Prostate gland (tissue), 2 donors: ENCODE data around the gene NAA50.

ENCODE experiments used
- CTCF ChIP-seq, 4 experiments: fragments of 200-600 bp in 2 of 4; fragments of 450-650 bp in 2 of 4; sonication (generic) in 2 of 4; IDR thresholded peaks; 1 replicate in 3 of 4; 2 replicates in 1 of 4; pipeline ENCODE4 v1.5.1; 2016 to 2019; ENCODE audit warnings: antibody characterized with exemption in 4 of 4, mild to moderate bottlenecking in 2 of 4, moderate library complexity in 2 of 4
- POLR2A ChIP-seq: fragments of 450-650 bp; IDR thresholded peaks from one replicate; pipeline ENCODE4 v1.6.1; 2016; ENCODE audit warnings: antibody characterized with exemption, mild to moderate bottlenecking
- POLR2AphosphoS5 ChIP-seq: sonication (generic); formaldehyde crosslinking; IDR thresholded peaks from one replicate; pipeline ENCODE4 v1.6.1; 2017; ENCODE audit warnings: antibody characterized with exemption

- TF ChIP-seq CTCF (IDR thresholded peaks at IDR 0.05), result no peak
- no peak for TF ChIP-seq POLR2A
- TF ChIP-seq POLR2AphosphoS5, result no peak
Observed at GRCh38 chr3:113773381-113773780, 27.3 kb upstream of the NAA50 start.
